Breast epithelium (tissue), 4 donors: ENCODE results near the gene HIPK3. TPM values are rescaled to one million over a fixed set of nuclear protein-coding genes. Genes with fewer than 3 reads are reported as not detected.
"Not testable (repeated sequence)": the region's sequence is repeated elsewhere in the genome, so short reads cannot be mapped to it uniquely, and the experiment has no call there.

Source experiments
- DNase-seq, 2 donors: peaks; one replicate each; pipeline ENCODE4 v3.0.0-alpha.2; 2019; ENCODE audit warnings: low spot score in 2 of 2
- H3K27ac ChIP-seq, 2 donors: fragments of 200-600 bp; sonication (generic) in 1 of 2; one replicate each; pipeline ENCODE4 v1.5.1; 2016 to 2019; ENCODE audit warnings: mild to moderate bottlenecking in 1 of 2
- H3K27me3 ChIP-seq, 2 donors: fragments of 200-600 bp; sonication (generic) in 1 of 2; one replicate each; pipeline versions ENCODE4 v1.5.1 to v1.6.0; 2017 to 2019; ENCODE audit warnings: control low read depth in 1 of 2, mild to moderate bottlenecking in 1 of 2
- H3K36me3 ChIP-seq: fragments of 200-600 bp; one replicate; pipeline ENCODE4 v1.5.1; 2019
- H3K4me1 ChIP-seq, 2 donors: fragments of 200-600 bp; sonication (generic); one replicate each; pipeline ENCODE4 v1.5.1; 2016 to 2019; ENCODE audit warnings: control low read depth in 1 of 2
- H3K4me3 ChIP-seq, 3 donors: fragments of 200-600 bp; sonication (generic); 1 replicate in 2 of 3; 2 replicates in 1 of 3; pipeline ENCODE4 v1.5.1; 2016 to 2019; ENCODE audit warnings: mild to moderate bottlenecking in 3 of 3, moderate library complexity in 2 of 3
- H3K9me3 ChIP-seq, 2 donors: fragments of 200-600 bp; sonication (generic) in 1 of 2; one replicate each; pipeline ENCODE4 v1.5.1; 2016 to 2019; ENCODE audit warnings: control low read depth in 1 of 2
- CTCF ChIP-seq, 3 donors: fragments of 450-650 bp; IDR thresholded peaks; one replicate each; pipeline ENCODE4 v1.5.1; 2016 to 2017; ENCODE audit warnings: antibody characterized with exemption in 3 of 3, mild to moderate bottlenecking in 3 of 3, moderate library complexity in 3 of 3
- POLR2A ChIP-seq: fragments of 450-650 bp; IDR thresholded peaks from one replicate; pipeline ENCODE4 v1.6.1; 2016; ENCODE audit warnings: antibody characterized with exemption, mild to moderate bottlenecking, moderate library complexity
- POLR2AphosphoS5 ChIP-seq, 3 donors: sonication (generic); formaldehyde crosslinking; IDR thresholded peaks; one replicate each; pipeline ENCODE4 v1.6.1; 2017; ENCODE audit warnings: antibody characterized with exemption in 3 of 3
- intact Hi-C: fragments of 100-400 bp; cut with DNase I; formaldehyde crosslinking; loops from one replicate; pipeline ENCODE4 v1.15.1; 2023; ENCODE audit warnings: low total_unique reads
- total RNA-seq, 3 donors: library from RNA; depleted of rRNA; stranded (reverse); fragments of >200 nt; gene quantifications; one replicate each; pipeline ENCODE4 v1.1.0, GENCODE V29; 2016

The HIPK3 gene
- total RNA-seq, 3 donors from 2014 or later: 200 to 223 (median 202) TPM

DNA sequence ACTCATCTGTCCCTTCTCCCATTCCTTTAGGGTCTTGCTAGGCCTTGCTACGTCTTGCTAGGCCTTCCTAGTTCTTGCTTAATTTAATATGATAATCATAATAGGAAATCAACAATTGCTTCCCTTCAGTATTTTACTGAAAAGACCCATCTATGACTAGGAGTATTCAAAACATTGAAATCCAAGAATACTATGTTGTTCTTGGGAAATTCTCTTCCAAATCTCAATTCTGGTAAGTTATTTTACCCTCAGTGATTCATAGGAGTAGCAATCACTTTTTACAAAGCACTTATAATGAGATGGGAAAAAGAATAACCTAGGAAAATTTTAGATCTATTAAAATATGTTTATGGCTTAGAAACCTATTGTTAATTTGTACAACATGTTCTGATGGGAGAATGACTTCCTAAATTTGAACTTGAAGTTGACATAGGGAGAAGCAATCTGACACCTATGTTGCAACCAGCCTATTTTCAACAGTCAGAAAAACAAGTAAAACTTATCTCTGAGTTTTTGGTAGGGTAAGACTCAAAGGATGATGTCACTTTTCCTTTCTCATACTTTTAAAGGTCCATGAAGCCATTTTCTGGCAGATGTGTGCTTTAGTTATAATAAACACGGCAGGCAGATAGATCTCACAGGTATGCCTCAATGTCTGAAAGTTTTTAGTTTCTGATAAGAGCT lies 29.5 kb upstream of the HIPK3 start:
- intact Hi-C loops: no loop called here
- Histone ChIP-seq H3K4me1 (no peaks in the 10 kb centered on the region), H3K9me3 (no peaks in the 10 kb centered on the region), H3K36me3 (no peaks in the 10 kb centered on the region), H3K27me3 (no peaks in the 10 kb centered on the region), H3K4me3 (no peak overlapping the region), H3K27ac (peak overlapping the region in 1 of 2 donors; percentile 86)
- no peak for TF ChIP-seq POLR2A
- TF ChIP-seq CTCF (IDR thresholded peaks at IDR 0.05): no peak
- no peak for TF ChIP-seq POLR2AphosphoS5 (IDR thresholded peaks at IDR 0.05)
- no peak for DNase-seq

- no peak for DNase-seq
- Histone ChIP-seq H3K36me3 (no peaks in the 10 kb centered on the region), H3K9me3 (no peaks in the 10 kb centered on the region), H3K4me3 (no peak overlapping the region), H3K4me1 (no peaks in the 10 kb centered on the region), H3K27ac (no peak overlapping the region), H3K27me3 (no peaks in the 10 kb centered on the region)
- intact Hi-C loops: no loop called here
- no peak for TF ChIP-seq POLR2A
- TF ChIP-seq CTCF (IDR thresholded peaks at IDR 0.05): no peak
- TF ChIP-seq POLR2AphosphoS5 (IDR thresholded peaks at IDR 0.05): no peak
Observed at GRCh38 chr11:33234397-33235190, 22.6 kb upstream of the HIPK3 start.

- H3K27ac ChIP-seq: no peak overlapping the region
Observed at GRCh38 chr11:33237039-33237597, 20.1 kb upstream of the HIPK3 start.

GRCh38 chr11:33242575-33242974 lies 14.6 kb upstream of the HIPK3 start:
- DNase-seq: no peak
- Histone ChIP-seq H3K36me3 (no peaks in the 10 kb centered on the region), H3K9me3 (no peaks in the 10 kb centered on the region), H3K4me1 (no peaks in the 10 kb centered on the region), H3K27me3 (no peaks in the 10 kb centered on the region), H3K27ac (no peak overlapping the region), H3K4me3 (no peak overlapping the region)
- no peak for TF ChIP-seq POLR2AphosphoS5 (IDR thresholded peaks at IDR 0.05)
- no peak for TF ChIP-seq CTCF (IDR thresholded peaks at IDR 0.05)
- no peak for TF ChIP-seq POLR2A
- intact Hi-C loops: no loop called here

More at GRCh38 chr11:33237039-33237597, 20.1 kb upstream of the HIPK3 start:
- intact Hi-C loops: no loop called here
- Histone ChIP-seq H3K4me3 (no peak overlapping the region), H3K36me3 (no peaks in the 10 kb centered on the region), H3K9me3 (no peaks in the 10 kb centered on the region), H3K27me3 (no peaks in the 10 kb centered on the region), H3K4me1 (no peaks in the 10 kb centered on the region)
- TF ChIP-seq POLR2A (no peak), CTCF (IDR thresholded peaks at IDR 0.05) (no peak), POLR2AphosphoS5 (IDR thresholded peaks at IDR 0.05) (no peak)
- DNase-seq: no peak

GRCh38 chr11:33243654-33244053 lies 13.5 kb upstream of the HIPK3 start:
- intact Hi-C loops, H3K27me3 ChIP-seq, H3K27ac ChIP-seq, H3K9me3 ChIP-seq, H3K36me3 ChIP-seq, H3K4me1 ChIP-seq, DNase-seq, H3K4me3 ChIP-seq: not testable (repeated sequence)
